ENCODE measurements around the gene PRKAB1. TPM values are rescaled to one million over a fixed set of nuclear protein-coding genes. Genes with fewer than 3 reads are reported as not detected.
"Not testable (repeated sequence)": the region's sequence is repeated elsewhere in the genome, so short reads cannot be mapped to it uniquely, and the experiment has no call there.

PRKAB1 gene
- total RNA-seq, result 10 to 100 TPM; 12.2 to 25.9 (median 20.5) TPM

- DNase-seq (ENCODE audit: low spot score) (peak; percentile 76), ATAC-seq (ENCODE audit: low FRiP score) (peak; percentile 100)
Observed at GRCh38 chr12:119667577-119668323, at the start of gene PRKAB1. Gene PRKAB1, plus strand, starts transcription at chr12:119668133. Its CDS starts 112 bp downstream, at chr12:119668245.

GRCh38 chr12:119618328-119618896 lies 49.5 kb upstream of the PRKAB1 start:
- not testable (repeated sequence) for ATAC-seq (ENCODE audit: low FRiP score); DNase-seq (ENCODE audit: low spot score)

More at GRCh38 chr12:119667577-119668323, at the start of gene PRKAB1:
- TF ChIP-seq CTCF (IDR thresholded peaks at IDR 0.05), result peak in 1 of 3 donors; percentile 43

GRCh38 chr12:119620490-119620889 lies 47.4 kb upstream of the PRKAB1 start:
- no peak for TF ChIP-seq CTCF (IDR thresholded peaks at IDR 0.05)
- no peak for ATAC-seq (ENCODE audit: low FRiP score)
- no peak for DNase-seq (ENCODE audit: low spot score)

GRCh38 chr12:119621878-119622277 lies 46.1 kb upstream of the PRKAB1 start:
- TF ChIP-seq CTCF (IDR thresholded peaks at IDR 0.05), result no peak
- ATAC-seq (ENCODE audit: low FRiP score), result no peak
- no peak for DNase-seq (ENCODE audit: low spot score)

- ATAC-seq (ENCODE audit: low FRiP score), result no peak
Observed at GRCh38 chr12:119624966-119625365, 43.0 kb upstream of the PRKAB1 start.

GRCh38 chr12:119627019-119627643 lies 40.8 kb upstream of the PRKAB1 start:
- DNase-seq (ENCODE audit: low spot score), result no peak
- TF ChIP-seq CTCF (IDR thresholded peaks at IDR 0.05), result no peak
- ATAC-seq (ENCODE audit: low FRiP score), result no peak

More at GRCh38 chr12:119624966-119625365, 43.0 kb upstream of the PRKAB1 start:
- no peak for TF ChIP-seq CTCF (IDR thresholded peaks at IDR 0.05)
- DNase-seq (ENCODE audit: low spot score), result no peak

GRCh38 chr12:119627686-119628085 lies 40.2 kb upstream of the PRKAB1 start:
- TF ChIP-seq CTCF (IDR thresholded peaks at IDR 0.05), result no peak
- no peak for ATAC-seq (ENCODE audit: low FRiP score)
- no peak for DNase-seq (ENCODE audit: low spot score)

Measured in omental fat pad (tissue), 4 donors.